Skeletal muscle satellite cell (primary cell): ENCODE results near the gene ISX.

Experiments
- H3K27me3 ChIP-seq: 2 replicates; pipeline ENCODE4 v1.7.0; 2013; ENCODE audit warnings: low read length; ENCODE audit not compliant: control insufficient read depth, insufficient read depth
- H3K36me3 ChIP-seq: 2 replicates; pipeline ENCODE4 v1.7.0; 2013; ENCODE audit warnings: mild to moderate bottlenecking, control low read depth, low read length; ENCODE audit not compliant: insufficient read depth
- H3K4me1 ChIP-seq: 2 replicates; pipeline ENCODE4 v1.7.0; 2013; ENCODE audit warnings: low read length; ENCODE audit not compliant: control insufficient read depth, insufficient read depth
- H3K4me2 ChIP-seq: 2 replicates; pipeline ENCODE4 v1.7.0; 2013; ENCODE audit warnings: mild to moderate bottlenecking, low read length
- H3K4me3 ChIP-seq: 2 replicates; pipeline ENCODE4 v1.7.0; 2013; ENCODE audit warnings: low read length
- H3K9ac ChIP-seq: 2 replicates; pipeline ENCODE4 v1.7.0; 2013; ENCODE audit warnings: mild to moderate bottlenecking, low read depth, low read length, moderate library complexity
- H3K9me3 ChIP-seq: replicated peaks from 2 replicates; pipeline ENCODE4 v1.7.0; 2013; ENCODE audit warnings: mild to moderate bottlenecking, control low read depth, low read length

The ISX gene

GRCh38 chr22:35054064-35054463 lies 11.9 kb upstream of the ISX start:
- no peaks in the 10 kb centered on the region for H3K4me1 ChIP-seq
- H3K4me3 ChIP-seq, result no peak overlapping the region
- no peaks in the 10 kb centered on the region for H3K36me3 ChIP-seq
- no peaks in the 10 kb centered on the region for H3K9me3 ChIP-seq
- no peak overlapping the region for H3K4me2 ChIP-seq
- H3K27me3 ChIP-seq, result no peaks in the 10 kb centered on the region
- H3K9ac ChIP-seq, result no peak overlapping the region

GRCh38 chr22:35056486-35056885 lies 9.5 kb upstream of the ISX start:
- Histone ChIP-seq H3K4me2 (no peak overlapping the region), H3K4me3 (no peak overlapping the region)

GRCh38 chr22:35057155-35057554 lies 8.8 kb upstream of the ISX start:
- Histone ChIP-seq H3K9me3 (no peaks in the 10 kb centered on the region), H3K4me1 (no peaks in the 10 kb centered on the region), H3K9ac (no peak overlapping the region), H3K36me3 (no peaks in the 10 kb centered on the region), H3K4me3 (no peak overlapping the region), H3K27me3 (no peaks in the 10 kb centered on the region), H3K4me2 (no peak overlapping the region)

More at GRCh38 chr22:35056486-35056885, 9.5 kb upstream of the ISX start:
- H3K36me3 ChIP-seq, result no peaks in the 10 kb centered on the region
- H3K9me3 ChIP-seq, result no peaks in the 10 kb centered on the region
- no peaks in the 10 kb centered on the region for H3K4me1 ChIP-seq
- H3K27me3 ChIP-seq, result no peaks in the 10 kb centered on the region
- H3K9ac ChIP-seq, result no peak overlapping the region

- no peak overlapping the region for H3K4me2 ChIP-seq
- H3K27me3 ChIP-seq, result no peaks in the 10 kb centered on the region
- H3K9me3 ChIP-seq, result no peaks in the 10 kb centered on the region
- H3K36me3 ChIP-seq, result no peaks in the 10 kb centered on the region
- no peak overlapping the region for H3K4me3 ChIP-seq
- no peaks in the 10 kb centered on the region for H3K4me1 ChIP-seq
- no peak overlapping the region for H3K9ac ChIP-seq
Observed at GRCh38 chr22:35059632-35060031, 6.3 kb upstream of the ISX start.

- Histone ChIP-seq H3K4me2 (no peak overlapping the region), H3K4me3 (no peak overlapping the region), H3K9me3 (no peaks in the 10 kb centered on the region), H3K9ac (no peak overlapping the region), H3K4me1 (no peaks in the 10 kb centered on the region), H3K36me3 (no peaks in the 10 kb centered on the region), H3K27me3 (no peaks in the 10 kb centered on the region)
Observed at GRCh38 chr22:35064664-35065063, 1.3 kb upstream of the ISX start.

- H3K9me3 ChIP-seq, result no peaks in the 10 kb centered on the region
- H3K4me1 ChIP-seq, result no peaks in the 10 kb centered on the region
- no peaks in the 10 kb centered on the region for H3K36me3 ChIP-seq
- H3K4me3 ChIP-seq, result no peak overlapping the region
- no peak overlapping the region for H3K9ac ChIP-seq
- H3K4me2 ChIP-seq, result no peak overlapping the region
- no peaks in the 10 kb centered on the region for H3K27me3 ChIP-seq
Observed at GRCh38 chr22:35065183-35065582, 775 bp upstream of the ISX start.

GRCh38 chr22:35066768-35067167 lies 810 bp downstream of the ISX start:
- H3K9ac ChIP-seq, result no peak overlapping the region
- no peaks in the 10 kb centered on the region for H3K9me3 ChIP-seq
- no peaks in the 10 kb centered on the region for H3K4me1 ChIP-seq
- no peak overlapping the region for H3K4me2 ChIP-seq
- no peaks in the 10 kb centered on the region for H3K36me3 ChIP-seq
- no peaks in the 10 kb centered on the region for H3K27me3 ChIP-seq
- no peak overlapping the region for H3K4me3 ChIP-seq

- Histone ChIP-seq H3K9me3 (no peaks in the 10 kb centered on the region), H3K9ac (no peak overlapping the region), H3K36me3 (no peaks in the 10 kb centered on the region), H3K4me2 (no peak overlapping the region), H3K4me3 (no peak overlapping the region), H3K27me3 (no peaks in the 10 kb centered on the region), H3K4me1 (no peaks in the 10 kb centered on the region)
Observed at GRCh38 chr22:35069541-35069940, 3.6 kb downstream of the ISX start.

GRCh38 chr22:35070451-35071093 lies 4.6 kb downstream of the ISX start:
- no peaks in the 10 kb centered on the region for H3K27me3 ChIP-seq
- H3K4me2 ChIP-seq, result no peak overlapping the region
- no peak overlapping the region for H3K4me3 ChIP-seq
- no peaks in the 10 kb centered on the region for H3K36me3 ChIP-seq
- no peaks in the 10 kb centered on the region for H3K9me3 ChIP-seq
- H3K4me1 ChIP-seq, result no peaks in the 10 kb centered on the region
- no peak overlapping the region for H3K9ac ChIP-seq

GRCh38 chr22:35071784-35072183 lies 5.8 kb downstream of the ISX start:
- H3K9ac ChIP-seq, result no peak overlapping the region
- no peak overlapping the region for H3K4me2 ChIP-seq
- H3K9me3 ChIP-seq, result no peaks in the 10 kb centered on the region
- H3K36me3 ChIP-seq, result no peaks in the 10 kb centered on the region
- H3K27me3 ChIP-seq, result no peaks in the 10 kb centered on the region
- no peaks in the 10 kb centered on the region for H3K4me1 ChIP-seq
- no peak overlapping the region for H3K4me3 ChIP-seq

GRCh38 chr22:35072925-35073324 lies 7.0 kb downstream of the ISX start:
- Histone ChIP-seq H3K27me3 (no peaks in the 10 kb centered on the region), H3K36me3 (no peaks in the 10 kb centered on the region), H3K4me3 (no peak overlapping the region), H3K9ac (no peak overlapping the region), H3K4me2 (no peak overlapping the region), H3K9me3 (no peaks in the 10 kb centered on the region), H3K4me1 (no peaks in the 10 kb centered on the region)

GRCh38 chr22:35074583-35074982 lies 8.6 kb downstream of the ISX start:
- Histone ChIP-seq H3K9me3 (no peaks in the 10 kb centered on the region), H3K27me3 (no peaks in the 10 kb centered on the region), H3K4me1 (no peaks in the 10 kb centered on the region), H3K36me3 (no peaks in the 10 kb centered on the region), H3K4me3 (no peak overlapping the region), H3K4me2 (no peak overlapping the region), H3K9ac (no peak overlapping the region)
